ENCODE measurements around the gene UBR1. TPM values are rescaled to one million over a fixed set of nuclear protein-coding genes. Genes with fewer than 3 reads are reported as not detected.

UBR1 gene
- total RNA-seq, 4 donors from 2014 or later: 9.3 to 22.3 (median 11.7) TPM

DNA sequence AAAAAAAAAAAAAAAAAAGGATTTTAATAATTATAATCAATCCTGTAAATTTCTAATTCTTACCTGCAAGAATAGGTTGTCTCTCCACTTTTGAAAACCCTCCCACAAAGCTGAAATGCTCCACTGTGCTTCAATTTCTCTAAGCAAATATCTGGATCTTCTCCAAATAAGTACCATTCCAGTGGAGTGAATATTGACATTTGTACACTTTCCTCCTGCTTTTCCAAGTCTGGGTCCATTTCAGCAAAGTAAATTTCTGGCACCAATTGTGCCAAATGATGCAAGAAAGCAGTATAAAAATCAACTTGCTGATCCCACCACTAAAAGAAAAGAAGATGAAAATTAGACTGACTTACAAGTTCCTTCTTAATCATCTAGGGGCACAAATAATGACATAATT, 19.9 kb downstream of the UBR1 start:
- intact Hi-C loops (cut with DNase I): no loop called here
- H3K27ac ChIP-seq: peak overlapping the region in 2 of 4 donors; percentile 19 to 45
- no peaks in the 10 kb centered on the region for H3K27me3 ChIP-seq
- no peak for TF ChIP-seq POLR2A (IDR thresholded peaks at IDR 0.05)
- TF ChIP-seq, protein P1, sequence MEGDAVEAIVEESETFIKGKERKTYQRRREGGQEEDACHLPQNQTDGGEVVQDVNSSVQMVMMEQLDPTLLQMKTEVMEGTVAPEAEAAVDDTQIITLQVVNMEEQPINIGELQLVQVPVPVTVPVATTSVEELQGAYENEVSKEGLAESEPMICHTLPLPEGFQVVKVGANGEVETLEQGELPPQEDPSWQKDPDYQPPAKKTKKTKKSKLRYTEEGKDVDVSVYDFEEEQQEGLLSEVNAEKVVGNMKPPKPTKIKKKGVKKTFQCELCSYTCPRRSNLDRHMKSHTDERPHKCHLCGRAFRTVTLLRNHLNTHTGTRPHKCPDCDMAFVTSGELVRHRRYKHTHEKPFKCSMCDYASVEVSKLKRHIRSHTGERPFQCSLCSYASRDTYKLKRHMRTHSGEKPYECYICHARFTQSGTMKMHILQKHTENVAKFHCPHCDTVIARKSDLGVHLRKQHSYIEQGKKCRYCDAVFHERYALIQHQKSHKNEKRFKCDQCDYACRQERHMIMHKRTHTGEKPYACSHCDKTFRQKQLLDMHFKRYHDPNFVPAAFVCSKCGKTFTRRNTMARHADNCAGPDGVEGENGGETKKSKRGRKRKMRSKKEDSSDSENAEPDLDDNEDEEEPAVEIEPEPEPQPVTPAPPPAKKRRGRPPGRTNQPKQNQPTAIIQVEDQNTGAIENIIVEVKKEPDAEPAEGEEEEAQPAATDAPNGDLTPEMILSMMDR (IDR thresholded peaks at IDR 0.05): no peak
- H3K9me3 ChIP-seq: no peaks in the 10 kb centered on the region
- H3K36me3 ChIP-seq: peaks cover 0 to 47% (median 2%) of the 10 kb centered on the region in 3 donors
- no peak overlapping the region for H3K4me3 ChIP-seq
- DNase-seq: no peak
- peaks cover 0 to 25% (median 2%) of the 10 kb centered on the region in 3 donors for H3K4me1 ChIP-seq

DNA sequence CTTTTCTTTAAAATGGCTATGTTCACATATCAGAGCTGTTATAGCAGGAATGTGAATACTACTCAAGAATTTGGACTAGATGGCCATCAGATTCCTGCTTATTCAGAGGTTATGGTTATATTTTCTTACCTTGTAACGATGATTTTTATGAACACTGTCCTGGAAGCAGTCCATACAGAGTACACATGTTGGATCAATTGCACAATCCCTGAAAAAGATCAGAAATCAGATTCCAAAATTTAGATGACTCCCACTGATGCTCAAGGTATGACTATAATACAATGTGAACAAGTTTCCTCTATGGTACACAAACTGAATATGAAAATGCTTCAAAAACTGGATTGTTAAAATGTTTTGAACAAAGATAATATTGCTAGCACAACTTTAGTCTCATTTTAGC, 23.3 kb downstream of the UBR1 start:
- no peak overlapping the region for H3K4me3 ChIP-seq
- no peak overlapping the region for H3K27ac ChIP-seq
- WGBS, 2 donors: 96 to 100% methylated on average over 1 of the region's 1 CpG
- no peak for TF ChIP-seq POLR2A (IDR thresholded peaks at IDR 0.05)
- TF ChIP-seq, protein P1 (IDR thresholded peaks at IDR 0.05): no peak
- intact Hi-C loops (cut with DNase I): no loop called here
- no peaks in the 10 kb centered on the region for H3K27me3 ChIP-seq
- no peaks in the 10 kb centered on the region for H3K9me3 ChIP-seq
- peaks cover 0 to 21% (median 2%) of the 10 kb centered on the region in 3 donors for H3K4me1 ChIP-seq
- H3K36me3 ChIP-seq: peaks cover 0 to 58% (median 4%) of the 10 kb centered on the region in 3 donors
- no peak for DNase-seq

DNA sequence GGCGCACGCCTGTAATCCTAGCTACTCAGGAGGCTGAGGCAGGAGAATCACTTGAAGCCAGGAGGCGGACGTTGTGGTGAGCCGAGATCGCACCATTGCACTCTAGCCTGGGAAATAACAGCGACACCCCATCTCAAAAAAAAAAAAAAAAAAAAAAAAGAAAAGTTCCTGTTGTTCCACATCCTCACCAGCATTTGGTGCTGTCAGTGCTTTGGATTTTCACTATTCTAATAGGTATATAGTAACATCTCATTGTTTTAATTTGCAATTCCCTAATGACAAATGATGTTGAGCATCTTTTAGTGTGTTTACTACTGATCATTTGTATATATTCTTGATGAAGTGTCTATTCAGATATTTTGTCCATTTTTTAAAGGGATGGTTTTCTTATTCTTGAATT, 24.6 kb downstream of the UBR1 start:
- Histone ChIP-seq H3K27me3 (no peaks in the 10 kb centered on the region), H3K4me3 (no peak overlapping the region), H3K27ac (no peak overlapping the region), H3K9me3 (no peaks in the 10 kb centered on the region), H3K36me3 (peaks cover 0 to 58% (median 4%) of the 10 kb centered on the region in 3 donors), H3K4me1 (peaks cover 0 to 11% (median 2%) of the 10 kb centered on the region in 3 donors)
- intact Hi-C loops (cut with DNase I): no loop called here
- TF ChIP-seq, protein P1 (IDR thresholded peaks at IDR 0.05): no peak
- TF ChIP-seq POLR2A (IDR thresholded peaks at IDR 0.05): no peak
- WGBS, 2 donors: 95 to 96% methylated on average over 7 of the region's 7 CpGs
- DNase-seq: no peak

DNA sequence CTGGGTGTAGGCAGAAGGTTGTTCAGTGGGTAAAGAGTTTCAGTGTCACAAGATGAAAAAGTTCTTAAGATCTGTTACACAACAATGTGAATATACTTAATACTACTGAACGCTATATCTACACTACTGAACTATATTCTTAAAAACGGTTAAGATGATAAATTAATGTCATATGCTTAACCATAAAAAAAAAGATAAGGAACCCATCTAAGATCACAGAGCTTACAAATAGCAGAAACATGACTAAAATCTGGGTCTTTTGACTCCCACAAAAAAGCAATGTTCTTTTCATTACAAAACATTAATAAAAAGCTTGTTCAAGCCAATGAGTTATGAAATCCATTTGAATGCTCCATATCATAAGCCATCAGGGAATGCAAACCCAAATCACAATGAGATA, 34.4 kb downstream of the UBR1 start:
- Histone ChIP-seq H3K36me3 (peaks cover 0 to 86% (median 0%) of the 10 kb centered on the region in 3 donors), H3K9me3 (no peaks in the 10 kb centered on the region), H3K27me3 (no peaks in the 10 kb centered on the region), H3K4me3 (no peak overlapping the region), H3K4me1 (no peaks in the 10 kb centered on the region), H3K27ac (no peak overlapping the region)
- intact Hi-C loops (cut with DNase I): no loop called here
- TF ChIP-seq, protein P1 (IDR thresholded peaks at IDR 0.05): no peak
- TF ChIP-seq POLR2A (IDR thresholded peaks at IDR 0.05): no peak
- no peak for DNase-seq
- 78 to 83% methylated on average over 2 of the region's 2 CpGs for WGBS, 2 donors

DNA sequence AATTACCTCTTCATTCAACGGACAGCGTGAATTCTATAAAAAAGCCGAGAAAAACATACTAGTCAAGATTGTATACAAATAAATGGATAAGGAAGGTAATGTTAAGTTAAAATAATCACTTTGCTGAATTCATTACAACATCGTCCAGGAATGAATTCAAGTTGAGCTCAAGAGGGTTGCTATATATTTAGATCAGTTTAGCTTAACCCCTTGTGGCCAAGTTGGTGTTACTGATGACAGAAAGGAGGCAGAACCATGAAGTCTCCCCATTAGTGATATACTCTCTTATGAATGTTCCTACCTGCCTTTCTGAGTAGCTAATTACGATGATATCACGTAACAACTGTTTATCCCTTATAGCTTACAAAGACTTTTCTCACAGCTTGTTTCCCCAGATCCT, 34.9 kb downstream of the UBR1 start:
- Histone ChIP-seq H3K27ac (no peak overlapping the region), H3K4me3 (no peak overlapping the region), H3K4me1 (no peaks in the 10 kb centered on the region), H3K9me3 (no peaks in the 10 kb centered on the region), H3K36me3 (peaks cover 0 to 91% (median 0%) of the 10 kb centered on the region in 3 donors), H3K27me3 (no peaks in the 10 kb centered on the region)
- no peak for TF ChIP-seq POLR2A (IDR thresholded peaks at IDR 0.05)
- TF ChIP-seq, protein P1 (IDR thresholded peaks at IDR 0.05): no peak
- WGBS, 2 donors: 89 to 90% methylated on average over 6 of the region's 6 CpGs
- DNase-seq: no peak
- intact Hi-C loops (cut with DNase I): no loop called here

All from esophagus squamous epithelium (tissue), 5 donors.